Upper lobe of right lung (tissue), 1 donor: ENCODE results near the gene ZBTB8A. TPM values are rescaled to one million over a fixed set of nuclear protein-coding genes. Genes with fewer than 3 reads are reported as not detected.
A peak's percentile ranks its signal among the peaks of the same experiment; 100 is the strongest.

ENCODE experiments used
- ATAC-seq: fragments of 200-7000 bp; cut with Tn5 transposase; one replicate; pipeline ENCODE4 v1.9.1; 2020; ENCODE audit warnings: mild to moderate bottlenecking, moderate library complexity
- DNase-seq: peaks from one replicate; pipeline ENCODE4 v3.0.0-alpha.2; 2020
- H3K27ac ChIP-seq: fragments of 200-600 bp; one replicate; pipeline ENCODE4 v1.8.0; 2022
- H3K27me3 ChIP-seq: fragments of 200-600 bp; one replicate; pipeline ENCODE4 v1.8.0; 2022; ENCODE audit warnings: mild to moderate bottlenecking
- H3K36me3 ChIP-seq: fragments of 200-600 bp; one replicate; pipeline ENCODE4 v1.8.0; 2022
- H3K4me1 ChIP-seq: fragments of 200-600 bp; one replicate; pipeline ENCODE4 v1.8.0; 2022
- H3K4me3 ChIP-seq: fragments of 200-600 bp; one replicate; pipeline ENCODE4 v1.8.0; 2022; ENCODE audit warnings: mild to moderate bottlenecking
- H3K9me3 ChIP-seq: fragments of 200-600 bp; one replicate; pipeline ENCODE4 v1.8.0; 2022
- intact Hi-C: fragments of 100-400 bp; cut with DNase I; formaldehyde crosslinking; loops from one replicate; pipeline ENCODE4 v1.11.0; 2022
- long read RNA-seq: library from polyadenylated mRNA; unstranded; transcript quantifications from one replicate; pipeline ENCODE4 v2.0.0, GENCODE V29; 2021
- total RNA-seq: library from RNA; stranded (reverse); fragmentation: NEBNext Ultra II Directional; extraction: Animal tissue kit (Norgen Biotek cat#: 25700); gene quantifications from one replicate; pipeline ENCODE4 v1.2.1, GENCODE V29; 2021
- TF ChIP-seq, protein P1 (sequence below): fragments of 200-600 bp; IDR thresholded peaks from one replicate; pipeline ENCODE4 v1.8.0; 2022; ENCODE audit warnings: antibody characterized with exemption
- donor health status: DM: no; HTN: yes; CAD: no; lungs with severe emphysema.

ZBTB8A gene
- total RNA-seq: 9.7 TPM
- long read RNA-seq, full-length matches to known transcripts: 3 of 6 reads
- long read RNA-seq, partial matches to known transcripts: 0 of 6 reads
- long read RNA-seq, other reads (novel, unspliced or antisense): 3 of 6 reads

DNA sequence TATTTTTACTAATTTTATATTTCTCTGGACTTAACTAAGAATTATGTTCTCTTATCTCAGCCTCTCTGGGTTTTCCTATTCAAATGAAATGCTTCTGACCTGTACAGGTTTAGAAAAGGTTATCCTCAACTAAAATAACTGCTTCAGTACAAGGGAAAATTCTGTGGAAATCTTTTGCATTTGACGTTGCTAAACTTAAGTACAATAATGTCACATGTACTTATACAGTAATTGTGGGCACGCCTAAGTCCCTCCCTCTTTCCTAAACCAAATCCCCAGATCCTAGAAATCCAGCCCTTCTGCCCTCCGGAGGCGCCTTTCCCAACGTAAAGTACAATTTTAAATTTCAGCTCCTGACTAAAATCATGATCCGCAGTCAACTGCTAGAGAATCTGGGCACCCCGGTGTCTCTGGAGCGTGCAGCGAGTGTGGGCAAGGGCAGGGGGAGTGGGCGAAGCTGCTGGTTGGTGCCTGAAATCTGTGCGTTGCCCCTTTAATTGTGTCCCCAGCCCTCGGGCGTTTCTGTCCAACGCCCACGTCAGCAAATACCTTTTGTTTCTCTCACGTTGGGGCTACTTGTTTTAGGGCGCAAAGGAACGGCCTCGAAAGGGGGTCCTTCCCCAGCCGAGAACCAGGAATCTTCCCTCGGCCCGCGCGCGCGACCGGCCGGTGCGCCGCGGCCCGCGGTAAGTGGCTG lies at the start of gene ZBTB8A:
Gene ZBTB8A, plus strand, starts transcription at position 541 of the 697 bp plus-strand sequence. CDS start 53,505 bp downstream, outside the sequence.
- Histone ChIP-seq H3K4me1 (peaks cover 16% of the 10 kb centered on the region), H3K27ac (peak within 1 kb of the TSS; percentile 72), H3K9me3 (no peaks in the 10 kb centered on the region), H3K4me3 (peak within 1 kb of the TSS; percentile 63), H3K27me3 (no peaks in the 10 kb centered on the region), H3K36me3 (no peaks in the 10 kb centered on the region)
- ATAC-seq (peak; percentile 82), DNase-seq (peak; percentile 81)
- intact Hi-C loops: no loop called here
- TF ChIP-seq, protein P1, sequence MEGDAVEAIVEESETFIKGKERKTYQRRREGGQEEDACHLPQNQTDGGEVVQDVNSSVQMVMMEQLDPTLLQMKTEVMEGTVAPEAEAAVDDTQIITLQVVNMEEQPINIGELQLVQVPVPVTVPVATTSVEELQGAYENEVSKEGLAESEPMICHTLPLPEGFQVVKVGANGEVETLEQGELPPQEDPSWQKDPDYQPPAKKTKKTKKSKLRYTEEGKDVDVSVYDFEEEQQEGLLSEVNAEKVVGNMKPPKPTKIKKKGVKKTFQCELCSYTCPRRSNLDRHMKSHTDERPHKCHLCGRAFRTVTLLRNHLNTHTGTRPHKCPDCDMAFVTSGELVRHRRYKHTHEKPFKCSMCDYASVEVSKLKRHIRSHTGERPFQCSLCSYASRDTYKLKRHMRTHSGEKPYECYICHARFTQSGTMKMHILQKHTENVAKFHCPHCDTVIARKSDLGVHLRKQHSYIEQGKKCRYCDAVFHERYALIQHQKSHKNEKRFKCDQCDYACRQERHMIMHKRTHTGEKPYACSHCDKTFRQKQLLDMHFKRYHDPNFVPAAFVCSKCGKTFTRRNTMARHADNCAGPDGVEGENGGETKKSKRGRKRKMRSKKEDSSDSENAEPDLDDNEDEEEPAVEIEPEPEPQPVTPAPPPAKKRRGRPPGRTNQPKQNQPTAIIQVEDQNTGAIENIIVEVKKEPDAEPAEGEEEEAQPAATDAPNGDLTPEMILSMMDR: no peak

DNA sequence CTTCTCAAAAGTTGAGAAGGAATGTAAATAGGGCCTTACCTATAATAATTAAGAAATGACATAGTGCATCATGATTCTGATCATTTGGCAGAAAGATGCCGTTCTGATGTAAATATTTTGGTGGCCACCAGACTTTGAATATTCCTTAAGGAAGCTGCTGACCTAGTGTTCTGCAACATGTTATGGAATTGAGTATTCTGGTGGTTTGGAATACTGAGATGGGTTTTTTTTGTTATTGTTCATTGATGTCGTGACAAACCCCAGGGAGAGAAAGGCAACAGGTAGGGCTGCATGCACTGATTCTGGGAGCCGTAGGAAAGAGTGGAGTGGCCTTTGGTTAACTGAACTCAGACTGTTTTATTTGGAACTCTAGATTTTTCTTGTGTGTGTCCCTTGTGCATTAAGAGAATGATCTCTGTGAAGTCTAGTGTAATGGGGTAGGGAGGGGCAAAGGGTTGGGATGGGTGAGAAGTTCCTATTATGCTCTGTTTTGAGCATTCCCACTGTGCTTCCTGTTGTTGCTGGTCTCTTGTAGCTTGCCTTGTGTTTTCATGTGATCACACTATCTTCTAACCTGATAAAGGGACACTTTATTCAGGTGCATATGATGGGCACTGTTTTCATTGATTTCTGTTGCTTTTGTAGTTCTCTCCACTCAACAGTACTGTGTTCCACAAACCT lies 49.3 kb upstream of the ZBTB8A start:
- DNase-seq: no peak
- intact Hi-C loops: no loop called here
- Histone ChIP-seq H3K27me3 (no peaks in the 10 kb centered on the region), H3K9me3 (no peaks in the 10 kb centered on the region), H3K27ac (no peak overlapping the region), H3K36me3 (no peaks in the 10 kb centered on the region), H3K4me1 (no peaks in the 10 kb centered on the region), H3K4me3 (no peak overlapping the region)
- no peak for ATAC-seq
- TF ChIP-seq, protein P1: no peak

DNA sequence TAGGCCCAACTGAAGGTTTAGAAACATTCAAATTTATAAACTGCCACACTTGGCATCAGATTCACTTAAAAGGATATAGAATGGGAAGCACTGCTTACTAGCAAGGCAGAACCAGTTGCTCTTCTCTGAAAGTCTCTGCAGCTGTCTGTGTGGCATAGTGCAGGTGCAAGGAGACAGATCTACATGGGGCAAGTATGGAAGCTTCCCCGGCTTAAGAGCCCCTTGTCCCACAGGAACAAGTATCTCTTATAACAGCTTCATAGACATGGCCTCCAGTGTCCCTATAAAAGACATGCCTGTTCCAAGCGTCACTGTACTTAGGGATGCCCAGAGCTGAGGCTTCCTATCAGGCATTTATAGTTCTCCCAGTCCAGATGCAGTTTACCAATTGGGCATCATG lies 47.8 kb upstream of the ZBTB8A start:
- no peaks in the 10 kb centered on the region for H3K9me3 ChIP-seq
- no peak for DNase-seq
- H3K27me3 ChIP-seq: no peaks in the 10 kb centered on the region
- no peaks in the 10 kb centered on the region for H3K4me1 ChIP-seq
- no peaks in the 10 kb centered on the region for H3K36me3 ChIP-seq
- intact Hi-C loops: no loop called here
- TF ChIP-seq, protein P1: no peak
- no peak overlapping the region for H3K4me3 ChIP-seq
- no peak overlapping the region for H3K27ac ChIP-seq
- no peak for ATAC-seq

DNA sequence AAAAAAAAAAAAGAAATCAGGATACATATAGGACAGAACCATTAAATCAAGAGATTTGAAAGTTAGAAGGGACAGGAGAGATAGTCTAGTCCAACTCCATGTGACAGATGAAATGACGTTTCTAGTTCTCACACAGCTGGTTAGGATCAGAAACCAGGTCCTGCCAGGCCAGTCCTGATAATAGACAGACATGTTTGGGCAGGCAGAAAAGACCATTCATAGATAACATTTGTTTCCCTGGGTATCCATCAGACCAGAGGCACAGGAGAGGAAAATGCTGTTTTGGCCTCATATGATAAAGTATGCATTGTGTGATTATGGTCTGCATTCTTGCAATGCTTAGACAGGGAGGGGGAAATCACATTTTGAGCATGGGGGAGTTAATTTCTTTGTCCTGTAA lies 45.0 kb upstream of the ZBTB8A start:
- Histone ChIP-seq H3K27me3 (no peaks in the 10 kb centered on the region), H3K27ac (no peak overlapping the region), H3K9me3 (no peaks in the 10 kb centered on the region), H3K4me3 (no peak overlapping the region), H3K4me1 (no peaks in the 10 kb centered on the region), H3K36me3 (no peaks in the 10 kb centered on the region)
- TF ChIP-seq, protein P1: no peak
- ATAC-seq: no peak
- intact Hi-C loops: no loop called here
- DNase-seq: no peak

DNA sequence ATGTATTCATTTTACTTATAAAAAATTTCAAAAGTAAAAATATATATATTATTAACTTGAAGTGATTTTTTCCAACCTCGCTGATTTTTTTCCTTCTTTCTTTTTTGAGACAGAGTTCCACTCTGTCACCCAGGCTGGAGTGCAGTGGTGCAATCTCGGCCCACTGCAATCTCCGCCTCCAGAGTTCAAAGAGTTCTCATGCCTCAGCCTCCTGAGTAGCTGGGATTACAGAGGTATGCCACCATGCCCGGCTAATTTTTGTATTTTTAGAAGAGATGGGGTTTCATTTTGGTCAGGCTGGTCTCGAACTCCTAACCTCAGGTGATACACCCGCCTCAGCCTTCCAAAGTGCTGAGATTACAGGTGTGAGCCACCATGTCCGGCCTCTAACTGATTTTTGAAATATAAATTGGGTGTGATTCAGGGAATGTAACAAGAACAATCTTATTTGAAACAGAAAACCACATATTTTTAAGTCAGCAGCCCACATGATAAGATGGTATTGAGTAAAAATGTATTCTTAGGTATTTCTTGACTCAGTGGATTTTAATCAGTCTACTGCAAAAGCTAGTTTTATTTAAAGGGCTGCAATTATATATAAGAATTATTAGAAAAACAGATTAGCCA lies 44.4 kb upstream of the ZBTB8A start:
- Histone ChIP-seq H3K9me3 (no peaks in the 10 kb centered on the region), H3K27me3 (no peaks in the 10 kb centered on the region), H3K4me1 (no peaks in the 10 kb centered on the region), H3K27ac (no peak overlapping the region), H3K4me3 (no peak overlapping the region), H3K36me3 (no peaks in the 10 kb centered on the region)
- DNase-seq (no peak), ATAC-seq (no peak)
- intact Hi-C loops: no loop called here
- TF ChIP-seq, protein P1: no peak
